ENCODE results near the gene PRX. TPM values are rescaled to one million over a fixed set of nuclear protein-coding genes. Genes with fewer than 3 reads are reported as not detected.

The PRX gene
- total and polyA plus RNA-seq, 9 of the 15 experiments (the other 6 are each of a cell fraction or from before 2014, with no cell fraction given), result 0.65 to 3.5 (median 1.7) TPM; not detected in 2

DNA sequence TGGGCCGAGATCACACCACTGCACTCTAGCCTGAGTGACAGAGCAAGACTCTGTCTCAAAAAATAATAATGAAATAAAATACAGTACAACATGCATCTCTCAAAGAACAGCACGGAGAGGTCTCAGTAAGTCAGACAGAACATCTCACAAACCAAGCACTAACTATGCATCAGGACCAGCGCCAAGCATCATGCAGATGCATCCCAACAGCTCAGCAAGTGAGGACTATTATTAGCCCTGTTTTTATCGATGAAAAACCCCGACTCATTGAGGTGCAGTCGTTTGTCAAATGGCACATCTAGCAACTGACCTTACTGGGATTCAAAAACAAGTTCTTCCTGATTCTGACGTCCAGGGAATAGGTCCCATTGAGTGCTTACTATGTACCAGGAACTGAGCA, 68.8 kb downstream of the PRX start:
- TF ChIP-seq ZNF77 (CRISPR knock-in tag; IDR thresholded peaks at IDR 0.05) (no peak), NFE2 (IDR thresholded peaks at IDR 0.05; ENCODE audit: low read depth) (peak; percentile 22; the same call in 1 of the 2 replicates), ZNF232 (CRISPR knock-in tag; IDR thresholded peaks at IDR 0.05) (no peak), ZNF212 (CRISPR knock-in tag; IDR thresholded peaks at IDR 0.05) (no peak)
- DNase-seq (ENCODE audit: extremely low read depth in 1 of 4, low spot score in 3 of 4) (no peak), ATAC-seq (no peak), FAIRE-seq (no peak)
- WGBS (ENCODE audit: insufficient coverage, low coverage, missing lambda C conversion rate), result 57% methylated on average over 7 of the region's 7 CpGs
- in situ Hi-C loops (cut with MboI) (no loop called here), intact Hi-C loops (cut with micrococcal nuclease) (no loop called here)
- Histone ChIP-seq H3K27ac (ENCODE audit: extremely low read depth, low read depth, low read length) (no peak overlapping the region), H3K9ac (ENCODE audit: insufficient read depth in 1 of 2, low read depth in 2 of 2, low read length in 2 of 2) (no peak overlapping the region), H3K27me3 (ENCODE audit: control insufficient read depth in 2 of 2, insufficient read depth in 2 of 2, low read length in 2 of 2) (no peaks in the 10 kb centered on the region), H3K9me1 (ENCODE audit: control insufficient read depth, insufficient read depth, low read length) (no peaks in the 10 kb centered on the region), H3K4me1 (replicated peaks in 1 of 2; ENCODE audit: control insufficient read depth in 2 of 2, insufficient read depth in 2 of 2, low read length in 2 of 2) (peaks cover 7 to 10% of the 10 kb centered on the region in 2 experiments; a peak in 3 of 5 replicates), H3K79me2 (ENCODE audit: control insufficient read depth, insufficient read depth, low read length) (peaks cover 50% of the 10 kb centered on the region), H2AFZ (ENCODE audit: low read depth, low read length) (no peak overlapping the region), H4K20me1 (replicated peaks; ENCODE audit: control insufficient read depth, insufficient read depth, low read length) (no peaks in the 10 kb centered on the region; the same call in 1 of the 2 replicates), H3K4me2 (ENCODE audit: insufficient read depth, low read length) (no peak overlapping the region), H3K4me3 (no peak overlapping the region), H3K36me3 (ENCODE audit: control insufficient read depth, insufficient read depth, low read length) (peaks cover 36% of the 10 kb centered on the region; the same call in 2 of the 3 replicates), H3K9me3 (replicated peaks; ENCODE audit: control insufficient read depth, insufficient read depth, low read depth, low read length) (no peaks in the 10 kb centered on the region)
- ChIA-PET POLR2A (no interaction called here), CTCF (ENCODE audit: low intra/inter-chr PET ratio) (no interaction called here)
- BruUV-seq (replicated peaks), result no TSS peak

Small RNA genes within 50 kb of the gene (microRNA-seq; reads per million reads assigned to microRNA genes)
- gene MIR6796 (ENCODE audit: borderline microRNAs expressed), result not detected

Small RNA genes within 50 kb of the gene (small RNA-seq; reads per million reads assigned to genes)
- gene MIR6796, result not detected
- not detected for gene RF00017

Other genes with a start within 250 kb of the PRX start
Only the 7 nearest of the 13 such genes appear.
- gene C19orf47, start 65.0 kb downstream of the PRX start, total RNA-seq (2014; rRNA removed), result 15.8 and 18.7 TPM in 2 replicates
- gene C19orf47, start 65.0 kb downstream of the PRX start, total RNA-seq (2014; rRNA removed; fragmentation: Illumina TruSeq; extraction: Trizol), result 3.3 and 4.0 TPM in 2 replicates
- gene C19orf47, start 65.0 kb downstream of the PRX start, total RNA-seq (2015; rRNA removed; fragmentation: Illumina TruSeq; extraction: Trizol), result 9.6 and 11.0 TPM in 2 replicates
- 26.1 and 27.3 TPM in 2 replicates for gene C19orf47, start 65.0 kb downstream of the PRX start, total RNA-seq (2021)
- gene C19orf47, start 65.0 kb downstream of the PRX start, polyA plus RNA-seq (2011; rRNA removed), result 21.6 and 24.9 TPM in 2 replicates
- 15.2 and 18.3 TPM in 2 replicates for gene C19orf47, start 65.0 kb downstream of the PRX start, polyA plus RNA-seq (2014; fragmentation: Illumina TruSeq; extraction: Trizol)
- gene C19orf47, start 65.0 kb downstream of the PRX start, polyA plus RNA-seq (2014; fragmentation: Nextera tagmentation; extraction: Ambion mirVana), result under 1 TPM; 0.08 to 0.66 TPM
- gene C19orf47, start 65.0 kb downstream of the PRX start, polyA plus RNA-seq (2014; rRNA removed), result 14.7 and 20.5 TPM in 2 replicates
- gene PLD3, start 64.7 kb downstream of the PRX start, total RNA-seq (2014; rRNA removed), result 112 and 167 TPM in 2 replicates
- 25.6 and 32.7 TPM in 2 replicates for gene PLD3, start 64.7 kb downstream of the PRX start, total RNA-seq (2014; rRNA removed; fragmentation: Illumina TruSeq; extraction: Trizol)
- gene PLD3, start 64.7 kb downstream of the PRX start, total RNA-seq (2015; rRNA removed; fragmentation: Illumina TruSeq; extraction: Trizol), result 63.5 and 72.9 TPM in 2 replicates
- 121 and 128 TPM in 2 replicates for gene PLD3, start 64.7 kb downstream of the PRX start, total RNA-seq (2021)
- 72.7 and 167 TPM in 2 replicates for gene PLD3, start 64.7 kb downstream of the PRX start, polyA plus RNA-seq (2011; rRNA removed)
- gene PLD3, start 64.7 kb downstream of the PRX start, polyA plus RNA-seq (2014; fragmentation: Illumina TruSeq; extraction: Trizol), result 79.3 and 129 TPM in 2 replicates
- gene PLD3, start 64.7 kb downstream of the PRX start, polyA plus RNA-seq (2014; fragmentation: Nextera tagmentation; extraction: Ambion mirVana), result 1 to 10 TPM; 2.3 to 5.8 TPM
- gene PLD3, start 64.7 kb downstream of the PRX start, polyA plus RNA-seq (2014; rRNA removed), result 81.6 and 91.2 TPM in 2 replicates
- 0.08 TPM in 1 of 2 replicates, not detected in the other for gene HIPK4, start 23.2 kb downstream of the PRX start, total RNA-seq (2014; rRNA removed)
- not detected in 2 replicates for gene HIPK4, start 23.2 kb downstream of the PRX start, total RNA-seq (2014; rRNA removed; fragmentation: Illumina TruSeq; extraction: Trizol)
- not detected in 2 replicates for gene HIPK4, start 23.2 kb downstream of the PRX start, total RNA-seq (2015; rRNA removed; fragmentation: Illumina TruSeq; extraction: Trizol)
- 0.07 and 0.09 TPM in 2 replicates for gene HIPK4, start 23.2 kb downstream of the PRX start, total RNA-seq (2021)
- 0.06 TPM in 1 of 2 replicates, not detected in the other for gene HIPK4, start 23.2 kb downstream of the PRX start, polyA plus RNA-seq (2011; rRNA removed)
- not detected in 2 replicates for gene HIPK4, start 23.2 kb downstream of the PRX start, polyA plus RNA-seq (2014; fragmentation: Illumina TruSeq; extraction: Trizol)
- not detected for gene HIPK4, start 23.2 kb downstream of the PRX start, polyA plus RNA-seq (2014; fragmentation: Nextera tagmentation; extraction: Ambion mirVana)
- 0.05 TPM in 1 of 2 replicates, not detected in the other for gene HIPK4, start 23.2 kb downstream of the PRX start, polyA plus RNA-seq (2014; rRNA removed)
- gene SERTAD1, start 12.6 kb upstream of the PRX start, total RNA-seq (2014; rRNA removed), result 8.1 and 10.9 TPM in 2 replicates
- gene SERTAD1, start 12.6 kb upstream of the PRX start, total RNA-seq (2014; rRNA removed; fragmentation: Illumina TruSeq; extraction: Trizol), result 2.1 and 2.8 TPM in 2 replicates
- 4.9 and 5.5 TPM in 2 replicates for gene SERTAD1, start 12.6 kb upstream of the PRX start, total RNA-seq (2015; rRNA removed; fragmentation: Illumina TruSeq; extraction: Trizol)
- gene SERTAD1, start 12.6 kb upstream of the PRX start, total RNA-seq (2021), result 8.7 and 8.9 TPM in 2 replicates
- 6.1 and 6.8 TPM in 2 replicates for gene SERTAD1, start 12.6 kb upstream of the PRX start, polyA plus RNA-seq (2011; rRNA removed)
- gene SERTAD1, start 12.6 kb upstream of the PRX start, polyA plus RNA-seq (2014; fragmentation: Illumina TruSeq; extraction: Trizol), result 2.3 and 5.0 TPM in 2 replicates
- gene SERTAD1, start 12.6 kb upstream of the PRX start, polyA plus RNA-seq (2014; fragmentation: Nextera tagmentation; extraction: Ambion mirVana), result under 1 TPM; 0.15 to 0.85 TPM
- gene SERTAD1, start 12.6 kb upstream of the PRX start, polyA plus RNA-seq (2014; rRNA removed), result 6.7 TPM in 2 replicates
- 17.5 and 19.3 TPM in 2 replicates for gene SERTAD3, start 31.0 kb upstream of the PRX start, total RNA-seq (2014; rRNA removed)
- gene SERTAD3, start 31.0 kb upstream of the PRX start, total RNA-seq (2014; rRNA removed; fragmentation: Illumina TruSeq; extraction: Trizol), result 16.1 and 17.2 TPM in 2 replicates
- 21.6 and 27.7 TPM in 2 replicates for gene SERTAD3, start 31.0 kb upstream of the PRX start, total RNA-seq (2015; rRNA removed; fragmentation: Illumina TruSeq; extraction: Trizol)
- 28.9 and 31.4 TPM in 2 replicates for gene SERTAD3, start 31.0 kb upstream of the PRX start, total RNA-seq (2021)
- 17.6 and 18.9 TPM in 2 replicates for gene SERTAD3, start 31.0 kb upstream of the PRX start, polyA plus RNA-seq (2011; rRNA removed)
- 15.1 and 18.6 TPM in 2 replicates for gene SERTAD3, start 31.0 kb upstream of the PRX start, polyA plus RNA-seq (2014; fragmentation: Illumina TruSeq; extraction: Trizol)
- gene SERTAD3, start 31.0 kb upstream of the PRX start, polyA plus RNA-seq (2014; fragmentation: Nextera tagmentation; extraction: Ambion mirVana), result 1 to 10 TPM; 5.4 to 5.9 TPM
- 18.1 and 18.5 TPM in 2 replicates for gene SERTAD3, start 31.0 kb upstream of the PRX start, polyA plus RNA-seq (2014; rRNA removed)
- gene BLVRB, start 52.4 kb upstream of the PRX start, total RNA-seq (2014; rRNA removed), result 749 and 813 TPM in 2 replicates
- gene BLVRB, start 52.4 kb upstream of the PRX start, total RNA-seq (2014; rRNA removed; fragmentation: Illumina TruSeq; extraction: Trizol), result 110 and 229 TPM in 2 replicates
- 331 and 332 TPM in 2 replicates for gene BLVRB, start 52.4 kb upstream of the PRX start, total RNA-seq (2015; rRNA removed; fragmentation: Illumina TruSeq; extraction: Trizol)
- 457 and 476 TPM in 2 replicates for gene BLVRB, start 52.4 kb upstream of the PRX start, total RNA-seq (2021)
- gene BLVRB, start 52.4 kb upstream of the PRX start, polyA plus RNA-seq (2011; rRNA removed), result 368 and 461 TPM in 2 replicates
- 260 and 428 TPM in 2 replicates for gene BLVRB, start 52.4 kb upstream of the PRX start, polyA plus RNA-seq (2014; fragmentation: Illumina TruSeq; extraction: Trizol)
- gene BLVRB, start 52.4 kb upstream of the PRX start, polyA plus RNA-seq (2014; fragmentation: Nextera tagmentation; extraction: Ambion mirVana), result 100 to 1,000 TPM in 1 of 2 experiments, 10 to 100 TPM in 1; 81.1 to 184 TPM
- 634 and 677 TPM in 2 replicates for gene BLVRB, start 52.4 kb upstream of the PRX start, polyA plus RNA-seq (2014; rRNA removed)
- 0.86 and 2.0 TPM in 2 replicates for gene SPTBN4, start 53.6 kb upstream of the PRX start, total RNA-seq (2014; rRNA removed)
- 0.16 and 0.47 TPM in 2 replicates for gene SPTBN4, start 53.6 kb upstream of the PRX start, total RNA-seq (2014; rRNA removed; fragmentation: Illumina TruSeq; extraction: Trizol)
- gene SPTBN4, start 53.6 kb upstream of the PRX start, total RNA-seq (2015; rRNA removed; fragmentation: Illumina TruSeq; extraction: Trizol), result 0.83 and 1.3 TPM in 2 replicates
- 1.5 and 1.6 TPM in 2 replicates for gene SPTBN4, start 53.6 kb upstream of the PRX start, total RNA-seq (2021)
- gene SPTBN4, start 53.6 kb upstream of the PRX start, polyA plus RNA-seq (2011; rRNA removed), result 1.2 and 1.3 TPM in 2 replicates
- gene SPTBN4, start 53.6 kb upstream of the PRX start, polyA plus RNA-seq (2014; fragmentation: Illumina TruSeq; extraction: Trizol), result 0.51 and 0.70 TPM in 2 replicates
- gene SPTBN4, start 53.6 kb upstream of the PRX start, polyA plus RNA-seq (2014; fragmentation: Nextera tagmentation; extraction: Ambion mirVana), result under 1 TPM; 0.01 to 0.10 TPM
- 1.2 and 1.3 TPM in 2 replicates for gene SPTBN4, start 53.6 kb upstream of the PRX start, polyA plus RNA-seq (2014; rRNA removed)